ENCODE results near the gene GLI3. TPM values are rescaled to one million over a fixed set of nuclear protein-coding genes. Genes with fewer than 3 reads are reported as not detected.

Gene GLI3
- total RNA-seq, 1 donor from 2014 or later: 9.0 TPM

- Mint-ChIP-seq H3K4me1 (ENCODE audit: low read depth) (no peaks in the 10 kb centered on the region), H3K4me3 (ENCODE audit: low read depth) (no peak overlapping the region)
These were observed 53.5 kb downstream of the GLI3 start for GRCh38 chr7:42183547-42183946.

DNA sequence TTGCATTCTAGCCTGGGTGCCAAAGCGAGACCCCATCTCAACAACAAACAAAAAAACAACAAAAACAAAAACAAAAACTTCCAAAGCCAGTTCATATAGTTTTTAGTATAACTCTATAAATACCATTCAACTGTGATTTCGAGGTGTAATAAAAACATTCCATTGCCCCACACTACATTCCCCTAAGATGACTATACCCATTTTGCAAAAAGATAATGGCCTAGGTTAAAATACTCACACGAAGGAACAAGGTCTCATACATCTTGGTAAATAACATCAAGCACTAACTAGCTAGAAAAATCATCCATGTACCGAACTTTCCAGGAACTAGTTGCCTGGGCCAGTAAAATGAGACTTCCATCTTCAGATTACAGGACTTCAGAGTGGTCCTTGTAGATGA, 55.4 kb downstream of the GLI3 start:
- H3K36me3 Mint-ChIP-seq (ENCODE audit: insufficient read depth): no peaks in the 10 kb centered on the region

More at GRCh38 chr7:42183547-42183946, 53.5 kb downstream of the GLI3 start:
- TF ChIP-seq CTCF (IDR thresholded peaks at IDR 0.05; ENCODE audit: unreplicated experiment): no peak
- no peaks in the 10 kb centered on the region for H3K36me3 Mint-ChIP-seq (ENCODE audit: insufficient read depth)
- peaks cover 20% of the 10 kb centered on the region for H3K27me3 Mint-ChIP-seq
- no peaks in the 10 kb centered on the region for H3K9me3 Mint-ChIP-seq (ENCODE audit: low read depth)
- peak overlapping the region; percentile 62 for H3K27ac Mint-ChIP-seq
- DNase-seq (ENCODE audit: low spot score, unreplicated experiment): no peak

DNA sequence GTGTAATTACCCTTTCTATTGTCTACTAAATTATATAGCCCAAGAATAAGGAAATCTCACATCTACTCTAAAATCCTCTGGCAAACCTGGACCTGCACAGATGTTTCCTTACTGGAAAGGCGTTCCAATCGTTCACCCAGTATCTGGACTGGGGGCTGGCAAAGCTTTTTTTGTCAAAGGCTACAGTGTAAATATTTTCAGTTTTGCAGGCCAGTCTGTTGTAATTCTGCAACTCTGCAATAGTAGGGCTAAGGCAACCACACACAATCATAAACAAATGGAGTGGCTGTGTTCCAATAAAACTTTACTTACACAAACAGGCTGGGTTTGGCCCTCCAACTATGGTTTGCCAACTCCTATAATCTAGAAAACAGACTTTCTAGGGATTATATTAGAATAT, 56.2 kb downstream of the GLI3 start:
- Mint-ChIP-seq H3K27ac (no peak overlapping the region), H3K4me3 (ENCODE audit: low read depth) (no peak overlapping the region), H3K9me3 (ENCODE audit: low read depth) (no peaks in the 10 kb centered on the region), H3K27me3 (peaks cover 24% of the 10 kb centered on the region), H3K36me3 (ENCODE audit: insufficient read depth) (no peaks in the 10 kb centered on the region), H3K4me1 (ENCODE audit: low read depth) (no peaks in the 10 kb centered on the region)
- DNase-seq (ENCODE audit: low spot score, unreplicated experiment): no peak
- TF ChIP-seq CTCF (IDR thresholded peaks at IDR 0.05; ENCODE audit: unreplicated experiment): no peak

More for the DNA sequence above, 55.4 kb downstream of the GLI3 start:
- Mint-ChIP-seq H3K9me3 (ENCODE audit: low read depth) (no peaks in the 10 kb centered on the region), H3K27ac (no peak overlapping the region), H3K4me1 (ENCODE audit: low read depth) (no peaks in the 10 kb centered on the region), H3K27me3 (peaks cover 29% of the 10 kb centered on the region), H3K4me3 (ENCODE audit: low read depth) (no peak overlapping the region)
- no peak for DNase-seq (ENCODE audit: low spot score, unreplicated experiment)
- no peak for TF ChIP-seq CTCF (IDR thresholded peaks at IDR 0.05; ENCODE audit: unreplicated experiment)

GRCh38 chr7:42176724-42177101, 60.3 kb downstream of the GLI3 start:
- no peak overlapping the region for H3K4me3 Mint-ChIP-seq (ENCODE audit: low read depth)
- H3K27ac Mint-ChIP-seq: no peak overlapping the region

GRCh38 chr7:42175834-42176723, 60.9 kb downstream of the GLI3 start:
- TF ChIP-seq CTCF (IDR thresholded peaks at IDR 0.05; ENCODE audit: unreplicated experiment): no peak
- Mint-ChIP-seq H3K27me3 (peaks cover 37% of the 10 kb centered on the region), H3K4me3 (ENCODE audit: low read depth) (no peak overlapping the region), H3K4me1 (ENCODE audit: low read depth) (no peaks in the 10 kb centered on the region), H3K27ac (no peak overlapping the region), H3K9me3 (ENCODE audit: low read depth) (no peaks in the 10 kb centered on the region), H3K36me3 (ENCODE audit: insufficient read depth) (no peaks in the 10 kb centered on the region)
- DNase-seq (ENCODE audit: low spot score, unreplicated experiment): no peak

More at GRCh38 chr7:42176724-42177101, 60.3 kb downstream of the GLI3 start:
- no peaks in the 10 kb centered on the region for H3K36me3 Mint-ChIP-seq (ENCODE audit: insufficient read depth)
- peaks cover 37% of the 10 kb centered on the region for H3K27me3 Mint-ChIP-seq
- no peaks in the 10 kb centered on the region for H3K4me1 Mint-ChIP-seq (ENCODE audit: low read depth)
- no peak for TF ChIP-seq CTCF (IDR thresholded peaks at IDR 0.05; ENCODE audit: unreplicated experiment)
- no peaks in the 10 kb centered on the region for H3K9me3 Mint-ChIP-seq (ENCODE audit: low read depth)
- DNase-seq (ENCODE audit: low spot score, unreplicated experiment): no peak
